HG02852 (cell line): ENCODE results near the gene GAK.
A peak's percentile ranks its signal among the peaks of the same experiment; 100 is the strongest.
"Not testable (repeated sequence)": the region's sequence is repeated elsewhere in the genome, so short reads cannot be mapped to it uniquely, and the experiment has no call there.

Experiments used
- ATAC-seq: cut with Tn5 transposase; IDR thresholded peaks from one replicate; pipeline ENCODE4 v1.9.1; 2021; ENCODE audit warnings: mild to moderate bottlenecking, moderate library complexity; ENCODE audit not compliant: unreplicated experiment

Gene GAK

DNA sequence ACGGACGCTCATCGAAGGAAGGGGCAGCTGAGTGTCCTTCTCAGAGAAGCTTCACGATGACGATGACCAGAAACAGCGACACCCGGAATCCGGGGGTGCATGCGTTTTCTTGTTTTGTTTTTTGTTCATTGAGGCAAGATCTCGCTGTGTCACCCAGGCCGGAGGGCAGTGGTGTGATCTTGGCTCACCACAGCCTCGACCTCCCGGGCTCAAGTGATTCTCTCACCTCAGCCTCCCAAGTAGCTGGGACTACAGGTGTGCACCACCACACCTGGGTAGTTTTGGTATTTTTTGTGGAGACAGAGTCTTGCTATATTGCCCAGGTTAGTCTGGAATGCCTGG is 21.4 kb upstream of the GAK start:
- ATAC-seq = no peak

DNA sequence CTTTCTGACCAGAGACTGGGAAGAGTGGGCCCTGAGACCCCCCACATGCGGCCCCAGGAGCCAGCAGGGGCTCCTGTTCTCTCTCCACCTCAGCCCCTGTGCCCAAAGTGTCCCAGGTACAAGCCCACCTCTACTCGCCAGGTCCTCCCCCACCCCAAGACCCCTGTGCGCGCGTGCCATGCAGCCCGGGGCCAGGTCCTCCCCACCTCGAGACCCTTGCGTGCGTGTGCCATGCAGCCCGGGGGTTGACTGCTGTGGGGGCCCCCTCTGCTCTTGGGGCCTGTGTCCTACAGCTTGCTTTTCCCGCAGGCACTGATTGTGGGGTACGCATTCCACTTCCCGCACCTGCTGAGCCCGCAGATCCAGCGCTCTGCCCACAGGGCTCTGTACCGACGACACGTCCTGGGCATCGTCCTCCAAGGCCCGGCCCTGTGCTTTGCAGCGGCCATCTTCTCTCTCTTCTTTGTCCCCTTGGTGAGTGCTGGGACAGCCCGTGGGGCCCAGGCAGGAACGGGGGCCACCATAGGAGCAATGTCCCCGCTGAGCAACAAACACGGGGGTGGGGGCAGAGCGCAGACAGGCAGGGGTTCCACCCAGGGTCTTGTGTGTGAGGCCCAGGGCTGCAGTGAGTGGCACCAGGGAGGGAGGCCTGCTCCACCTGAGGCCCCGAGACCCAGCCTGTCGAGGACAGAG is 20.9 kb upstream of the GAK start:
- ATAC-seq = no peak

GRCh38 chr4:951594-952468 is 19.7 kb upstream of the GAK start:
- ATAC-seq = no peak

GRCh38 chr4:951186-951585 is 19.1 kb upstream of the GAK start:
- ATAC-seq = no peak

DNA sequence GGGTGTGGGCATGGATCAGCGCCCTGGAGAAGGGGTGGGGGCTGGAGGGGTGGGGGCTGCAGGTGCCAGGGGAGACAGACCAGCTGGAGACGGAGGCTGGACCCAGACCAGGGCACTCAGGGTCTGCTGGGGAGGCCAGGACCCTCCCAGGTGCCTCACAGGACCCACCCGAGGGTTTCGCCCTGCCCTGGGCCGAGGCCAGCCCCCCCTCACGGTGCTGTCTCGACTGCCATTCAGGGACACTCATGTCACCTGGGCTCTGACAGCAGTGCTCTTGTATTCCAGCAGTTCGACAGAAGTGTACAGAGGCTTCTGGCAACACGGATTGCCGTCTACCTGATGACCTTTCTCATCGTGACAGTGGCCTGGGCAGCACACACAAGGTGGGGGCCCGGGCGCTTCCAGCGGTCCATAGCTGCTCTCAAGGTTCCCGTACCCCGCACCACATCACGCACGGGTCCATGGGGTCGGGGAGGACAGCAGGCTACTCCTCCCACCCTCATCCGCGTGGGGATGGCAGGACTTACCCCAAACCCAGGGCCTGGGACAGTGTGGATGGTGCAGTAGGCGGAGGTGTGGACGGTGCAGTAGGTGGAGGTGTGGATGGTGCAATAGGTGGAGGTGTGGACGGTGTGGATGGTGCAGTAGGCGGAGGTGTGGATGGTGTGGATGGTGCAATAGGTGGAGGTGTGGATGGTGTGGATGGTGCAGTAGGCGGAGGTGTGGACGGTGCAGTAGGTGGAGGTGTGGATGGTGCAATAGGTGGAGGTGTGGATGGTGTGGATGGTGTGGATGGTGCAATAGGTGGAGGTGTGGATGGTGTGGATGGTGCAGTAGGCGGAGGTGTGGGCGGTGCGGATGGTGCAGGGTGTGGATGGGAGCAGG is 18.3 kb upstream of the GAK start:
- ATAC-seq = no peak

GRCh38 chr4:949656-950055 is 17.5 kb upstream of the GAK start:
- ATAC-seq = no peak

GRCh38 chr4:948936-949300 is 16.8 kb upstream of the GAK start:
- no peak for ATAC-seq

DNA sequence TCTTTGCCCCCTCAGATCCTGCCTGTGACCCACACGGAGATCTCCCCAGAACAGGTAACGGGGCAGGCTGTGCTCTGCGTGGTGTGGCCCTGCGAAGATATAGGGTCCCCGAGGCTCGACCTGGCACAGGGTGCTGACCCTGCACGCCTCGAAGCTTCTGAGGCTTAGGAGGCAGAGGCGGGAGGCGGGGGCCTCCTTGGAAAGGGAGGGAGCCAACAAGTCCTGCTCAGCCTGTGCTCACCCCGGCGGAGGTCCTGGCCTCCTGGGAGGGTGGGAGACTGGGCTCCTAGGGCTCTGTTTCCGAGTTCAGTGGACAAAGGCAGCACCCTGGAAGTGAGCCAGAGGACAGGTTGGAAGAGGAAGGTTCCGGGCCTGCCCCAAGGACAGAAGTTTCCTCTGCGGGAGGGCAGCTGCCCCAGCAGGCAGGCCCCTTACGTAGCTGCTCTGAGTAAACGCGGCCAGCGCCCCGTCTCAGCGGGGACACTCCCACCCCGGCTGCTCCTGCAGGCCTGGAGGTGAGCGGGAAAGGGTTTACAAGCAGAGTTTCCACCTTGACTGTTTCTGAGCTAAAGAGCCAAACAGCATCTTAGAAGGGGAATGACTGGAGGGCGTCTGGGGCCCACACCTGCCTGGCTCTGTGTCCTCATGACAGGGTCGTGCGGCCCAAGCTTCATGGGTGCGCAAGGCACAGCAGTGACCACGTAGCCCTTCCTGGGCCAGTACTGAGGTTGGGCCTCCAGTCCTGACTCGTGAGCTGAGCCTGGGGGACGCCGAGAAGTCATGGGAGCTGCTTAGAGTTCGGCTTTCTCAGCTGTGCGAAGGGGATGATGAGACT is 16.2 kb upstream of the GAK start:
- no peak for ATAC-seq

- no peak for ATAC-seq
These were observed 15.4 kb upstream of the GAK start for GRCh38 chr4:947491-947971.

GRCh38 chr4:946517-947471 is 14.7 kb upstream of the GAK start:
- ATAC-seq = no peak

DNA sequence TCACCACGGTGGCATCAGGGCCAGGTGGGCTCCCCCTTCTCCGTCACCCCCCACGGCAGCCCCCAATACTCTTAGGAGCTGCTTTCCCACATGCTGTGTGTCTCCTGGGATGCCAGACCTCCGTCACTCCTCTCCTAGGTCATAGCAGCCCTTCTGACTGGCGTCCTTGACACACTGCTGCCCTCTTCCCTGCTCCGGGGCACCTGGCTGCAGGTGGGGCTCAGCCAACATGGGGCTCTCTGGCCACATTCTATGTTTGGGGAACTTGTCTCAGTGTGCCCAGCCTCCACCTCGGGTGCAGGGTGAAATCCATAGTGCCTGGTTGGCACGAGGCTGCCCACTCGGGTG is 14.0 kb upstream of the GAK start:
- no peak for ATAC-seq

DNA sequence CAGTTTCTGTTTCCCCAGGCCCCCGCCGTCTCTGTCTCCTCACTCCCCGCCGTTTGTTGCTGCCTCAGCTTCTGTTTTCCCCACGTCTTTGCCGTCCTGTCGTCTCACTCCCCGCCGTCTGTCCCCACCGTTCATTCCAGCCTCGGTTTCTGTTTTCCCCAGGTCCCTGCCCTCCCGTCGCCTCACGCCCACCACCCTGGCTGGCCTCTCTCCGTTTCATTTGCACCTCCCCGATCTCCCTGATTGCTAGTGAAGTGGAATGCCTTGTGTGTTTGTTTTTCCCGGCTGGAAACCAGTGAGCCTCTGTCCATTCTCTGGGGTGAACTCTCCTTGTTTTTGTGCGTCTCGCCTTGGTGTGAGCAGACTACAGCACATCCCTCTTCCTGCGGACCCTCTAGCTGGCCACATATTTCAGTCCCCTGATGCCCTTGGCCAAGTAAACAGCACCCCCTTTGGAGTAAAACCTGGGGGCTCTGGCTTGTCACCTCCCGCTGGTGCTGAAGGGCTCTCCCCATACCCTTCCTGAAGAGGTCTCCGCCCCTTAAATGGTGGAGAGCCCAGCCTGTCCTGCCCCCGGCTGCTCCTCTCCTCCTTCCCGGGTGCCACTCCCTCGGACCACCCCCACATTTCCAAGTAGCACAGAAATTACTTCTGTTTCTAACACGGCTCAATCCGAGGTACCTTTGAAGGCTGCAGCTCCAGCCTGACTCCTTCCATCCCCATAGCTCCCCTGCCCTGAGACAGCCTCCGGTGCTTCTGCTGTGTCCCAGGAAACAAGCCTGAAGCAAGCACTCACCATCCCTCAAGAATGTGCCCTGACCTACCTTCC is 13.4 kb upstream of the GAK start:
- no peak for ATAC-seq

DNA sequence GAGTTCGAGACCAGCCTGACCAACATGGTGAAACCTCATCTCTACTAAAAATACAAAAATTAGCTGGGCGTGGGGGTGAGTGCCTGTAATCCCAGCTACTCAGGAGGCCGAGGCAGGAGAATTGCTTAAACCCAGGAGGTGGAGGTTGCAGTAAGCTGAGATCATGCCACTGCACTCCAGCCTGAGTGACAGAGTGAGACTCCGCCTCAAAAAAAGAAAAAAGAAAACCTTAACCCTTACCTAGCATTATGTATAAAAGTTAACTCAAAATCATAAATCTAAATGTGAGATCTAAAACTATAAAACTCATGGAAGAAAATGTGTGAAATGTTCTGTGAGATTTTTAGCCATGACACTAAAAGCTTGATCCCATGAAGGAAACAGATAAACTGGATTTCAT is 7.4 kb upstream of the GAK start:
- not testable (repeated sequence) for ATAC-seq

DNA sequence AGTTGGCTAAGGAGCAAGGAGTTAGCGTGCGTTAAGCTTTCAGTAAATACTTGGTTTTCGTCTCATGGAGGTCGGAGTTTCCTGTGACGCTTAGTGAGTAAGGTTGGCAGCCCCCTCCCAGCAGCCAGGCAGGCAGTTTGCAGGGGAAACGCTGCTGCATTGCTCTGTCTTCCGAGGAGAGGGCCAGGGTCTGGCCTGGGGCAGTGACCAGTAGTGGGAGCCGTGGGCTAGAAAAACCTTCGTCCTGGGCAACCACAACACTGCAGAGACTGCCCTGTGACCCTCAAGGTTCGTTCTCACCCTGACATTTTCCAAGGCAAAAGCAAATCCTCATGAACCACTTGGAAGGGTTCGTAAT is 576 bp upstream of the GAK start:
- no peak for ATAC-seq

DNA sequence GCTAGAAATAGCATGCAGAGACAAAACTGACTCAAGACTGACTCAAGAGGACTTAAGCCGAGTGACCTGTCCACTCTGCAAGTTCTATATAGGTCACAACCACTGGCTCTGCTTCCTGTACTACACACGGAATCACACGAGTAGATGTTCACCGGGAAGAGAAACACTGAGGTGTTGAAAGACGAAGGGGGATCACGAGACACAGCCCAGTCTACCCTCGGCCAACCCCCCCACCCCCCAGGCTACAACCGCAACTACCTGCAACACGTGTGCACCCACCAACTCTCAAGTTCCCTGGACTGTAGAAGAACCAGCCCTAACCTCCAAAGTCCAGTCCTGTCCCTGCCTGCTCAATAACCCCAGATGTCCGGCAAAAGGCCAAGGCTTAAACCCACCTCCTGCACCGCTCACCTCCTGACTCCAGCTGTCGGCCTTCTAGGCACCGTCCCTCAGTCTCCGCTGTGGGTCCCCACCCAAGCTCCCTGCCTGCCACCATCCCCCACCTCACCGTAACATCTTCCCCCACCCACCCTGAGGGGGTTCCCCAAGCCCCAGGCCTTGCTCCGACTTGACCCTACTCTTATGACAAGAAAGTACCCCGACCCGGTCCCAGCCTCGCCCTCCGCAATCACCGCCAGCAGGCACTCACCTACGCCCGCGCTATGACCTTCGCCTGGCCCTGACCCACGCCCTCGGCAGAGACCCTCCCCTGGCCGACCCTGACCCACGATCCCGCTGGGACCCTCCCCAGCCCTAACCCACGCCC is 739 bp downstream of the GAK start:
- peak; percentile 3 for ATAC-seq

DNA sequence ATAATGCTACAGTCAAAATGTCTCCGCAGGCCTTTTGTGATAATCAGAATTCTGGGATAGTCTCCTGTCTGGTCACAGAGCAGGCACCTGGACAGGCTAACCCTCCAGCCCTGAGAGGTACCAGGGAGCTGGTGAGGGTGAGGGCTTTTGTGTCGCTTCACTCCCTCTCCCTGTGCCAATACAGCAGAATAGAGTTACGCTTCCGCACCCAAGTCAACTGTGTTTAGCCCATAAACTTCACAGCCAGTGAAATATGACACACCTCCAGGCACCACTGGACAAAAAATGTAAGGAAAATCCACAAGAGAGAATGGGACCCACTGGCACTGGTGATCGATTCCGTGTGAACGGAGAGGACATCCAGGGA is 1.3 kb downstream of the GAK start:
- no peak for ATAC-seq

- ATAC-seq = no peak
These were observed 2.0 kb downstream of the GAK start for GRCh38 chr4:930028-930551.
